Fibroblast of skin of abdomen (primary cell): ENCODE results near the gene CTAG1A. TPM values are rescaled to one million over a fixed set of nuclear protein-coding genes. Genes with fewer than 3 reads are reported as not detected.
"Not testable (repeated sequence)": the region's sequence is repeated elsewhere in the genome, so short reads cannot be mapped to it uniquely, and the experiment has no call there.

ENCODE experiments used
- DNase-seq: peaks from one replicate; pipeline ENCODE4 v3.0.0-alpha.2; 2013
- polyA plus RNA-seq, 2 experiments: library from polyadenylated mRNA; unstranded; fragments of 120-200 nt; gene quantifications; one replicate each; pipeline ENCODE4 v1.2.1, GENCODE V29; 2013; ENCODE audit not compliant: insufficient read length in 2 of 2

CTAG1A gene
- polyA plus RNA-seq (2013, experiment 1 of 2; ENCODE audit: insufficient read length): not detected
- polyA plus RNA-seq (2013, experiment 2 of 2; ENCODE audit: insufficient read length): not detected

- not testable (repeated sequence) for DNase-seq
These were observed at the start of gene CTAG1A for GRCh38 chrX:154584585-154585183. TSS of gene CTAG1A (plus strand) at chrX:154585133. CDS start at chrX:154585207, 74 bp downstream.

- DNase-seq: no peak
These were observed 49.0 kb upstream of the CTAG1A start for GRCh38 chrX:154535892-154536291.

GRCh38 chrX:154539077-154539476 lies 45.9 kb upstream of the CTAG1A start:
- no peak for DNase-seq

GRCh38 chrX:154540365-154540764 lies 44.6 kb upstream of the CTAG1A start:
- DNase-seq: not testable (repeated sequence)

GRCh38 chrX:154540897-154541535 lies 43.9 kb upstream of the CTAG1A start:
- no peak for DNase-seq

- DNase-seq: no peak
These were observed 43.4 kb upstream of the CTAG1A start for GRCh38 chrX:154541589-154541895.

- peak; percentile 92 for DNase-seq
These were observed 42.8 kb upstream of the CTAG1A start for GRCh38 chrX:154541896-154542722.

GRCh38 chrX:154542723-154543424 lies 42.1 kb upstream of the CTAG1A start:
- no peak for DNase-seq

GRCh38 chrX:154545673-154546274 lies 39.2 kb upstream of the CTAG1A start:
- DNase-seq: no peak

- DNase-seq: peak; percentile 65
These were observed 38.3 kb upstream of the CTAG1A start, which contains the start of gene G6PD for GRCh38 chrX:154546354-154547244. TSS of gene G6PD (minus strand) at chrX:154546846. CDS start at chrX:154546155, 691 bp downstream.

GRCh38 chrX:154547245-154548027 lies 37.5 kb upstream of the CTAG1A start, which contains the start of gene IKBKG:
TSS of gene IKBKG (plus strand) at chrX:154547620. CDS start at chrX:154552003, 4,383 bp downstream.
- DNase-seq: peak; percentile 90

GRCh38 chrX:154548028-154548316 lies 37.0 kb upstream of the CTAG1A start:
- DNase-seq: no peak

- DNase-seq: no peak
These were observed 35.2 kb upstream of the CTAG1A start for GRCh38 chrX:154549766-154550165.

- not testable (repeated sequence) for DNase-seq
These were observed 32.7 kb upstream of the CTAG1A start for GRCh38 chrX:154552112-154552806.

- DNase-seq: not testable (repeated sequence)
These were observed 26.8 kb upstream of the CTAG1A start for GRCh38 chrX:154558060-154558690.

- DNase-seq: not testable (repeated sequence)
These were observed 26.0 kb upstream of the CTAG1A start for GRCh38 chrX:154558896-154559295.

GRCh38 chrX:154560326-154560725 lies 24.6 kb upstream of the CTAG1A start:
- DNase-seq: not testable (repeated sequence)

- DNase-seq: not testable (repeated sequence)
These were observed 22.6 kb upstream of the CTAG1A start for GRCh38 chrX:154562295-154562694.

GRCh38 chrX:154570361-154570760 lies 14.6 kb upstream of the CTAG1A start:
- not testable (repeated sequence) for DNase-seq
